Stimulated activated CD8-positive, alpha-beta memory T cell treated with anti-CD3 and anti-CD28 coated beads, Interleukin-12 subunit alpha, Interleukin-12 subunit beta, amount 100 ng/mL, for 24 hours (primary cell): ENCODE results near the gene RDH12.
"Not testable (repeated sequence)": the region's sequence is repeated elsewhere in the genome, so short reads cannot be mapped to it uniquely, and the experiment has no call there.

Experiments used
- DNase-seq: peaks from one replicate; pipeline ENCODE4 v3.0.0-alpha.2; 2020; ENCODE audit errors: extremely low read depth

RDH12 gene

DNA sequence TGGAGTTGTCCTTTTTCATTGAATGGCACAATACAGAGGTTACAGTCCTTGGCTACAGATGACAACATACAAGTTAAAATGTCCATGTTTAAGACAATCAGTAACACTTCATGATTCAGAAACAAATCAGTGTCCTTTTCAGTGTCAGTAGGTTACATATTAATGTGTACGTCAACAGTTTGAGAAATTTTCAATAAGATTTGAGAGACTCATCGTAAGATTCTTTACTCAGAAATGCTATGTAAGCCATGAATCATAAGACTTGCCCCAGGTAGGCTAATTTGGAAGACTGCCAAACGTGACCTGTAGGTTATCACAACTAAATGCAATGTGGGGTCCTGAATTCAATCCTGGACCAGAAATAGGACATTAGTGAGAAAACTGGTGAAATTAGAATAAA, 3.5 kb downstream of the RDH12 start:
- no peak for DNase-seq

DNA sequence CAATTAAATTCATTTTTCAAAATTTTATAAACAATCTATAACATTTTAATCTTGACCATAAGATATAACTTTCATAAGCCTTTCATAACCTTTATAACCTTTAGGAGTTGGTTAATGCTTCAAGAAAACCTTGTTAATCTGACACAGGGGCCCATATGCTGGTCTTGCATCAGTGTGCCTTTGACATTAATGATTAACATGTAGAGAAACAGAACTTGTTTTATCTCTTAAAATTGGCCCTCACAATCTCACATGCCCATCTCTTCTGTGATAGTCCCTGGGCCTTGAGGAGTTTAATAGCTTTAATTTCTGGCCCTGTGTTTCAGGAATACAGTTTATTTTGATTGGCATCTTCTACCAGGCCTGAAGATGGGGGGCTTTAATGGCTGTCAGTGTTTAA, 7.7 kb downstream of the RDH12 start:
- not testable (repeated sequence) for DNase-seq

DNA sequence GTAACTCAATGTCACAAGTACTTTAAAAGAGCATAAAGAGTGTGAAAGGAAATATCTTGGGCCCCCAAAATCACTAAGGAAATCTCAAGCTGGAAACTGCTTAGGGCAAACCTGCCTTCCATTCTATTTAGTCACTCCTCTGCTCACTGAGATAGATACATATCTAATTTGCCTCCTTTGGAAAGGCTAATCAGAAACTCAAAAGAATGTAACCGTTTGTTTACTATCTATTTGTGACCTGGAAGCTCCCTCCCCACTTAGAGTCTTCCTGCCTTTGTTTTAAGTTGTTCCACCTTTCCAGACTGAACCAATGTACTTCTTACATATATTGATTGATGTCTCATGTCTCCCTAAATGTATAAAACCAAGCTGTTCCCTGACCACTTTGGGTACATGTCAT, 8.1 kb downstream of the RDH12 start:
- DNase-seq, result not testable (repeated sequence)

DNA sequence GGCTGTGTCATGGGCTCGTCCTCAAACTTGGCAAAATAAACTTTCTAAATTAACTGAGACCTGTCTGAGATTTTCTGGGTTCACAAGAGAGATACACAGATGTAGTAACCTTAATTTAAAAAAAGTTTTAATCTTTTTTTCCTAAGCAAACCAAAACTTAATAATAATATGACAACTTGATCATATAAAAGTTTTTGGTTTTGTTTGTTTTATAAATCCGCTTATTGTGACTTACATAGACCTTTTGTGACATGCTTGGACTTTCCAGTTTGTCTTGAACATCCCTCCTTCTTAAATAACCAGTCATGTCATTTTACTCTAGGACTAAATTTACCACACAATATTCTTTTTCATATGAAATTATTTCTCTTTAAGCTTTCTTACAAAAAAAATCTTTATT, 8.5 kb downstream of the RDH12 start:
- no peak for DNase-seq

DNA sequence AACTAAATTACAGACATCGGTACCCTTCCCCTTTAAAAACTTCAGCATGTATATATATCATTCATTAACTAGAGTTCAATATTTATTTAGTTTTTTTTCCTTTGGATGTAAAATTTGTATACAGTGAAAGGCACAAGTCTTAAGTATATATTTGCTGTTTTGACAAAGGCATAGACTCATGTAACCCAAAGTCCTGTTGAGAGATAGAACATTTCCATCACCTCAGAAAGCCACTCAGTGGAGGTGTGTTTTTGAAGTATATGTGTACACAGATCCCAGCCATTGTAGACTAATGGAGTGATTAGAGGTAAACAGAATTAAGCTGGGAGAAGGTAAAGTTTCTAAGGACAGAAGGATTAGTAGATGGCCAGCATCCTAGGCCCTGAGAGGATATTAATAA, 15.4 kb downstream of the RDH12 start:
- no peak for DNase-seq

DNA sequence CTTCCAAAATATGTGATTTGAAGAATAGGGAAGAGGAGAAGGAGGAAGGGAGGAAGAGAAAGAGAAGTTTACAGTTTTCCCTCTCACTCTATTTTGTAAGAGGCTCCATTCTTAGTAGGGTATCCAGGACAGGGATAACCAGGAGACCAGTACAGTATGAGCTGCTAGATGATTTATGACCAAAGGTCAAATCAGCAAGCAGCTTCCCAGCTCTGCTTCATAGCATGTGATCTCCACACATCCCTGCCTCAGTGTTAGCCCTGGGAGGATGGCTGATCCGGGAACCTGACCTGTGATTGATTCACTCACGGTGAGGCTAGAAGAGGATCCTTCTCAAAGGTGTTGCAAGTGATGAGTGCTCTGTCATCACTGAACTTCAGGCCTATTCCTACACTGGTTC, 16.6 kb downstream of the RDH12 start:
- no peak for DNase-seq

DNA sequence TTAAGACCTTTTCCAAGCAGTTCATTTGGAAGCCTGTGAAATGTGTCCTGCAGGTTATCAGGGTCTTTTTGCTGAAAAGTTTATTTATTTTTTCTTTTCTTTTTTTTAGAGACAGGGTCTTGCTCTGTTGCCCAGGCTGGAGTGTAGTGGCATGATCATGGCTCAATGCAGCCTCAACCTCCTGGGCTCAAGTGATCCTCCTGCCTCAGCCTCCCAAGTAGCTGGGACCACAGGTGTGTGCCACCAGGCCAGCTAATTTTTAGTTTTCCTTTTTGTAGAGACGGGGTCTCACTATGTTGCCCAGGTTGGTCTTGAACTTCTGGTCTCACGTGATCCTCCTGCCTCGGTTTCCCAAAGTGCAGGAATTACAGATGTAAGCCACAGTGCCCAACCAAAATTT, 17.7 kb downstream of the RDH12 start:
- DNase-seq, result not testable (repeated sequence)

DNA sequence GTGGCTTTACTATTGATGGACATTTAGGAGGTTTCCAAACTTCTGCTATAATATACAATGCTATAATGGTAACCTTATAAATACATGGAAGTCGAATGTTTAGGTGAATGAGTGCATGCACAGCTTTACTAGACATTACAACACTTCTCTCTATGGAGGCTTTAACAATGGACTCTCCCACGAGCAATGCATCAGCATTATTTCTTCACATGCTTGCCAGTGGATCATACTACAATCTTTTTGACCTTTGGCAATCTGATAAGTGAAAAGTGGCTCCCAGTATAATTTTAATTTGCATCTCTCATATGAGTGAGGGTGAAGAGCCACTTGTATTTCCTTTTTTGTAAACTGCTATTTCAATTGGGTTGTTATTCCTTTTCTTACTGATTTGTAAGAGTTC, 18.2 kb downstream of the RDH12 start:
- DNase-seq, result no peak

DNA sequence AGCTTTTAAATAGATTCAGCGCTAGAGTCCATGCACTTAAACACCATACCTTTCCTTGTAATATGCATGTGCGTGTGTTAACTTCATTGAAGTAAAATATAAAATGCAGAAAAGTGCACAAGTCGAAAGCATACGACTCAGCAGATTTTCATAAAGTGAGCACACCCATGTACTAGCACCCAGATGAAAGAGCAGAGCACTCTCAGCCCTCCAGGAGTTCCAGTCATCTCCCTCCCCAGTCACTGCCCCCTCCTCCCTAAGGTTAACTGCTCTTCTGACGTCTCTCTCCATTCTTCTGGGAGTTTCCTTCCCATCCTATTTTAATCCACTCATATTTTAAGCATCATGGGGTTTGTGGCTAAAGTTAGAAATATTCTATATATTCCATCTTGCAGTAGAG, 20.2 kb downstream of the RDH12 start:
- no peak for DNase-seq

DNA sequence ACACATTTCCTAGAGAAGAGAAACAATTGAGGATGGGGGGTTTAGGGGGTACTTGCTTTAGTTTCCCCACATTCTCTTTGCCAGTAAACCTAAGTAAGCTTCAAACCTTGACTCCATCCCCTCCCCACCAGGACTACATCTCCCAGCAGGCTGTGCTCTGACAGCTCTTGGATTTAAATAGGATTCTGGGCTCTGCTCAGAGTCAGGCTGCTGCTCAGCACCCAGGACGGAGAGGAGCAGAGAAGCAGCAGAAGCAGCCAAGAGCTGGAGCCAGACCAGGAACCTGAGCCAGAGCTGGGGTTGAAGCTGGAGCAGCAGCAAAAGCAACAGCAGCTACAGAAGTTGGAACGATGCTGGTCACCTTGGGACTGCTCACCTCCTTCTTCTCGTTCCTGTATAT, 20.6 kb downstream of the RDH12 start:
- DNase-seq, result no peak

DNA sequence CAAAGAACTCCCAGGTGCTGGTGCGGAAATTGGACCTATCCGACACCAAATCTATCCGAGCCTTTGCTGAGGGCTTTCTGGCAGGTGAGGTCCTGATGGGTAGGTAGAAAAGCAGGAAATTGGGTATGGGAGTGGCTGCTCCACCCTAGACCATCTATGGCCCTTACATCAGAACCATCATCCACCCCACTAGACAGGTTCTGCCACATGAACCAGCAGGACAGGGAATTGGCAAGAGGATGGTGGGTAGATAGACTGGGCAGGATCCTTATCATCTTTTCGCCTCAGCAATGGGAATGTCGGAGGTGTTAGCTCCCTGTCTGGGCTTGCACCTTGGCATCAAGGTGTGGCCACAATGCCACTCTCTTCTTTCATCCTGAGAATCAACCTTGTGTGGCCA, 23.5 kb downstream of the RDH12 start:
- DNase-seq, result no peak

DNA sequence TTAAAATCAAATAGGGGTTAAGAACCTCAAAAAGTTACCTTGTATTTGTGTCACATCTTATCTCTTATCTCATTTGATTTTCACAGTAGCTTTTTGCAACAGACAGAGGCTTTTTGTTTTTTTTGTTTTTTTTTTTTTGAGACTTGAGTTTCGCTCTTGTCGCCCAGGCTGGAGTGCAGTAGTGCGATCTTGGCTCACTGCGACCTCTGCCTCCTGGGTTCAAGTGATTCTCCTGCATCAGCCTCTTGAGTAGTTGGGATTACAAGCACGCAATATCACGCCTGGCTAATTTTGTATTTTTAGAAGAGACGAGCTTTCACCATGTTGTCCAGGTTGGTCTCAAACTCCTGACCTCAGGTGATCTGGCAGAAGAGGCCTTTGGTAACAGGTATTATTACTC, 25.7 kb downstream of the RDH12 start:
- DNase-seq, result no peak

DNA sequence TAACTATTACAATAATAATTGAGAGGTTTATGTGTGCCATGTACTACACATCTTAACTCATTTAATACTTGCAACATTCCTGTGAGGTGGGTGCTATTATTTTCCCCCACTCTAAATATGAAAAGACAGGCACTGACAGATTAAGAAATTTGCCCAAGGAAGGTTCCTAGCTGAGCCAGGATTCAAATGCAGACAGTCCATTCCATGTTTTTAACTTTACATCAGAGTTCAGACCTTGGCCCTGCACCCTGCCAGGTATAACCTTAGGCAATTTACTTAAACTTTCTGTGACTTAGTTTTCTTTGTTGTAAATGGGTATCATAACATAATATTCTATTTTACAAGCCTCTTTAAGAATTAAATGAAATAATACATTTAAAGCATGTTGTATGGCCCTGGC, 26.6 kb downstream of the RDH12 start:
- no peak for DNase-seq

DNA sequence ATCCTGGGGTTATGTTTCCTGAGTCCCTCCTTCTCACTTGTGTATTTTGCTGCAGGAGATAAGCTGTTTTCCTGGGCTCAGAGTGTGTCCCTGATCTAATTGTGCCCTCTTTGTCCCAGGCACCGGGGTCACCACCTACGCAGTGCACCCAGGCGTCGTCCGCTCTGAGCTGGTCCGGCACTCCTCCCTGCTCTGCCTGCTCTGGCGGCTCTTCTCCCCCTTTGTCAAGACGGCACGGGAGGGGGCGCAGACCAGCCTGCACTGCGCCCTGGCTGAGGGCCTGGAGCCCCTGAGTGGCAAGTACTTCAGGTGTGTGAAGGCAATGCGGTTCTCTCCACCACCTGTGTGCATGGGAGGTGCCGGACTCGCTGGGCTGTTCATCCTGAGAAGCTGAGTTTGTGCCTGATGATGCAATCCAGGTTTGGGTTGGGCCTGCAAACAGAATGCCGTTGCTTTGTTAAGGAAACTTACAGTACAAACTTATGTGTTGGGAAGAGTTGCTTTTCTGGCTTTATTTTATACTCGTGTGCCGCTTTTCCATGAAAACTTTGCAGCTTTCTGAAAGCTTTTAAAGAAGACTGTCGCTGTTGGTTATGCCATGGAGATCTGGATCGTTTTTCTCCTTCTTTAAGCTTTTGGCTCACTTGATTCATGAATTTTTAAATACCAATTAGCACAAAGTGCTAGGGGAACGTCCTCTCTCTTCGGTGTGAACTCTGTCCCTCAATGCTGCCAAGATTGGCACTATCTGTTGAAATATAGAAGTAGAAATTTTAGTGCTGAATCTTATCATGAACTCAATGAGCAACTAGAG, 27.6 kb downstream of the RDH12 start:
- no peak for DNase-seq

DNA sequence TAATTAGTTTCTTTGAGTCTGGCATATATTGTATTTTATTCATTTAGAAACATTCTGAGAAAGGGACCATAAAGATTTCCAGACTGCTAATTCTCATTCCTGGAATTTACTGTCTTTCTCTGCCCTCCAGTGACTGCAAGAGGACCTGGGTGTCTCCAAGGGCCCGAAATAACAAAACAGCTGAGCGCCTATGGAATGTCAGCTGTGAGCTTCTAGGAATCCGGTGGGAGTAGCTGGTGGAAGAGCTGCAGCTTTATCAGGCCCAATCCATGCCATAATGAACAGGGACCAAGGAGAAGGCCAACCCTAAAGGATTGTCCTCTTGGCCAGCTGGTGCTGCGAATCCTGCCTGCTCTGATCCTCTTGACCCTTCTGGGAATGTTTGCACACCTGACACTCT, 31.9 kb downstream of the RDH12 start:
- DNase-seq, result no peak

DNA sequence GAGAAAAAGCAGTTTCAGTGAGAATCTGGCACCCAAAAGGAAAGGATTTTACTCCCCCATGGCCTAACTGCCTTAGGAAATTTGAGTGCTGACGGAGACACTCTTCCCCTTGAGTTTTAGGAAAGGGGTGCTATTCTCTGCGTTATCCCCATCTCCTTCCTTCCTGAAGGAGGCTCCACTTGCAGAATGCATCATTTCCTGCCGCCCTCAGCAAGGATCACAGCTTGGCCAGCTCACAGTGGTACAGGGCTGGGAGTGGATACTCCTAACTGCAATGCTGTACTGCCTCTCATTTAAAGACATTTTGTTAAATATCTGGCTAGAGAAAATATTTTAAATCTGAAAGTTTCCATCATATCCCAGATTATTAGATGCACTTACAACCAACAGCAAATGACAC, 33.0 kb downstream of the RDH12 start:
- DNase-seq, result no peak

DNA sequence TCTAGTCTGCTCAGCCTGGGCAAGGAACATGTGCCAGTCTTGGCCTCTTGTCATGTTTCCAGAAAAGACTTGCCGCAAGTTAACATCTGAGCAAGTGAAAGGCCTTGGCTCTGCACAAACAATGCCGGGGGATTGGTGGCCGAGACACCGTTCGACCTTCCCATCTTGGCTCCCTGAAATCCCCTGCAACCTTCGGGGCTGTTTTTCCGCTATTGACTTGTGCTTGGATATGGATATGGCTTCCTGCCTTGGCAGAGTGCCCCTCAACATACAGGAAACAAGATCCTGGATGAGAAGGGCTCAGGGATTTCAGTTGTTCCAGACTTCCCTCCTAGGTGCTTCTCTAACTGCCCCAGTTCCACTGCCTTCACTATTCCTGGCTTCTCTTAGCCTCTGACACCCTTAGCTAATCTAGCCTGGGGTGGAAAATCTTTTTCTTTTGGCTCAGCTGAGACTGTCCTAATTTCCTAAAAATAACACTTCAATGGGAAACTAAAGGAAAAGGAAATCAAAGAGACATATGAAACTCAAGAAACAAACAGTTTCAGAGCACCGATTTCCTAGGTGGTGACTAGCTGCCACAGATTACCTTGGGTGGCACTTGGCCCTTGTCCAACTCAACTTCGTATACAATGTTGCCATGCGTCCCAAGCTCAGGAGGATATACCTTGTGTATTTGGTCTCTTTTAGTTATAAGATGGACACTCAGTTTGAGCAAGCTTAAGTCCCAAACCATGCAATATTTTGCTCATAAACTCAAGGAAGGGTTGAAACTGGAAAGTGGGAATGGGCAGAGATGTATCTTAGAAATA, 33.9 kb downstream of the RDH12 start:
- DNase-seq, result no peak

DNA sequence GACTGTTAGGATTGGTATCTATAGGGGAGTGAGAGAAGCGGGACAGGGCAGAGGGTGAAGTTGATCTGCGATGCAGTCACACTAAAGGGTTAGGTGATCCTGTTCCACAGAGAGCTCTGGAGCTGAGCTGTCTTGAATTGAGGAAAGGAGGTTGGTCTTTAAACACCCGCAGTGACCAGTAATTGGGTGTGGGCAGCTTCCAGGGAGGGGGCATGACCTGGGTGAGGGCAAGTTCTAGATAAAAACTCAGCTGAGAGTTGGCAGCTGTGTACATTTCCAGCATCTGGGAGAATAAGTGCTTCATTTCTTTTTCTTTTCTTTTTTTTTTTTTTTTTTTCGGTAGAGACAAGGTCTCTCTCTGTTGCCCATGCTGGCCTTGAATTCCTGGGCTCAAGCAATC, 35.1 kb downstream of the RDH12 start:
- no peak for DNase-seq

DNA sequence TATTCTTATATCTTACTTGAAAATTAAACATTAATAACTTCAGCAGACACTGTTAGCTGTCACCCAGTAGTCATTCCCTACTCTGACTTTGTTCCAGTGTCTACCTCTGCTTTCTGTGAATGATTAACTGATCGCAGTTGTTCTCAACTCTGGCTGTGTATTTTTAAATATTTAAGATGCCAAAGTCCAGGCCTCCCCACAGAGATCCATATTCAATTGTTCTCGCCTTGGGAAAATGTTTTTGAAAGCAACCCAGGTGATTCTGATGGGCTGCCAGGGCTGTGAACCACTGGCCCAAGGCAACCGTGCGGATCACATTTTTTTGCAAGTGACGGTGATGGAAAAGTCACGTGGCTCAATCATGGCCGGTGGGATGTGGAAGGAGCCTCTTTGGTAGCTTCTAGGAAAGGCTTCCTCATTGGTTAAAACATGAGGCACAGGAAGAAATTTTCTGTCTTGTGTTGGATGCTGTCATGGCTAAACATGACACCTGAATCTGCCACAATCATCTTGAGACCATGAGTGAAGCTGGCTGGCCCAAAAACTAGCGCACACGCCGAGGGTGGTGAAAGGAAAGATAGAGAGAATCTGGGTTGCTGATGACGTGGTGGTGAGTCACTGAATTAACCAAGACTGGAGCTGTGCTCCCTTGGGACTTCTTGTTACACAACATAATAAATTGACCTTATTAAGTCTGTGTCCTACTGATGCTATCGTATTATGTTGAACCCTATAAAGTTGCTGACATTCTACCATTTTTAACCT, 37.2 kb downstream of the RDH12 start:
- no peak for DNase-seq

DNA sequence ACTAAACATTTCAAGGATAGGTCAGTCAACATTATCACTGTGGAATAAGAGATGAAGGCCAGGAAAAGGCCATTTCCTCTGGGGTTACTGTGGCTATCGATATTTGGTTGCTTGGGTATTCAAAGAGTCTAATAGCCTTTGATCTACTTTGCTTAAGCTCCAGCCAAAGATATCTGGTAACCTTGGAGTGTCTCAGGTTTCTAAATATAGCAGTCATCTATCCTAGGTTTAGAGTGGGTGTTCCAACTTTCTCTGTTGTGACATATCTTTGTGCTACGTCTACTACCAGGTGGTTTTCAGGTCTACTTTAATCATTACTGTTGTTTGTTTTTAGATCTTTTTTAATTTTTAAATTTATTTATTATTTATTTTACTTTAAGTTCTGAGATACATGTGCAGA, 42.4 kb downstream of the RDH12 start:
- DNase-seq, result no peak

DNA sequence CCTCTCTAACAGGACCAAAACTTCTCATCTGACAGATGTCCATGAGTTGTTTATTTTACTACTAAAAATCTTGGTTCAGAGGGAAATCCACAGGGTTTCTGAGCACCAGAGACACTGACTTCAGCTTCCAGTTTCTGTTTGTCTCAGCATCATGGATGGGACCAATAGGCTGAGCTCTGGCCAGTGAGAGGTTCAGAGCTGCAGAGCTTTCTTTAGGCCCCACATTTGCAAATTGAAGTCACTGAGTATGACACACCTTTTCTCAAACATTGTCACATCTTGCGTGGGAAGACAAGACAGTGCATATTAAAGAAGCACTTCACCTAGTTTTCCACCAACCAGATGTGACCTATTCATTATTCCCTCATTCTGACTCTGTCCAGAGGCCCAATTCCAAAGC, 45.2 kb downstream of the RDH12 start:
- DNase-seq, result no peak

DNA sequence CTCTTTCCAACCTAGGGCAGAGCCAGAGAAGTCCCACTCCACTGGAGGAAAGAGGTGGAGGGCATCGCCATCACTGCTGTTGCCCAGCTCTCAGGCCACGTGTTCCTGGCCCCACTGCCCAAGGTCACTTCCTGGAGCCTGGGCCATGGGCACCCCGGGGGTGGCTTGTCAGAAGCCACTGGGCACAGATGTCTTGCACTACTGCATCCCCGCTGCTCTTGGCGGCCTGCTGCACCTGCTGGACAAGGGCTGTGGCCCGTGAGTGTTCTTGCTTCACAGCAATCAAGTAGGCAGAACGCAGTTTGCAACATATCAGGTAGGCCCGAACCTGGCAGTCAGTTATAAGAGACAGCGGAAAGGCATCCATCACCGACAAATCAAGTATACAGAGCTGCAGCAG, 46.6 kb downstream of the RDH12 start:
- no peak for DNase-seq
